Right renal pelvis (tissue), 4 donors: ENCODE data around the gene AUNIP. TPM values are rescaled to one million over a fixed set of nuclear protein-coding genes. Genes with fewer than 3 reads are reported as not detected.

ENCODE experiments used
- DNase-seq, 4 donors: peaks; one replicate each; pipeline ENCODE4 v3.0.0-alpha.2; 2013; ENCODE audit warnings: low read depth in 4 of 4, low spot score in 3 of 4, missing footprints in 1 of 4
- polyA plus RNA-seq, 4 donors: library from polyadenylated mRNA; unstranded; fragments of 120-200 nt; gene quantifications; one replicate each; pipeline ENCODE4 v1.2.1, GENCODE V29; 2013; ENCODE audit not compliant: insufficient read length in 4 of 4

Gene AUNIP
- polyA plus RNA-seq, 4 donors = 2.8 to 4.7 (median 4.2) TPM

DNA sequence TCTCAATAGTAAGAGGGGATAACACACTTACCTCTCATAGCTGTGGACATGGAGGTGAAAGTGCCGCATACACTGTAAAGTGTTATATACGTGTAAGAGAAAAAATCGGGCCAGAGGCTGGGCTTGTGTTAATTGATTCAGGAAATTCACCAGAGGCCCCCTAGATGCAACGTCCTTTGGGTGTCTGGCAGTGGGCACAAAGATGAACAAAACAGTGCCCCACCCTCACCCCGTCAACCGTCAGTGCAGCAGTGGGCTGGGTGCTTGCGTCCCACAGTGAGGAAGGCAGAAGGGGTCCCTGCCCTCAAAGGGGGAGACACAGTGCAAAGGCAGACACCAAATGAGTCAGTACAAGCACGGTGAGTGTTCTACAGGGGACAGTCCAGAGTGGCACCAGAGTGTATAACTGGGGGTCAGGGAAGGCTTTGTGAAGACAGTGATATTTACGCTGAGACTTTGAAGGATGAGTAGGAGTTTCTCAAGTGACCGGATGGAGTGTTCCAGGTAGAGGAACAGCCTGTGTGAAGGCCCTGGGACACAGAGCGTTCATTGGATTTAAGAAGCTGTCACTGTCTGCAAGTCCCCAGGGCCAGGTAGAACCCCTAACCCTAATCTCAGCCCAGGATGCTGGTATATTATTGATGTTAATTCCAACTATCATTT is 46.1 kb downstream of the AUNIP start:
- no peak for DNase-seq

DNA sequence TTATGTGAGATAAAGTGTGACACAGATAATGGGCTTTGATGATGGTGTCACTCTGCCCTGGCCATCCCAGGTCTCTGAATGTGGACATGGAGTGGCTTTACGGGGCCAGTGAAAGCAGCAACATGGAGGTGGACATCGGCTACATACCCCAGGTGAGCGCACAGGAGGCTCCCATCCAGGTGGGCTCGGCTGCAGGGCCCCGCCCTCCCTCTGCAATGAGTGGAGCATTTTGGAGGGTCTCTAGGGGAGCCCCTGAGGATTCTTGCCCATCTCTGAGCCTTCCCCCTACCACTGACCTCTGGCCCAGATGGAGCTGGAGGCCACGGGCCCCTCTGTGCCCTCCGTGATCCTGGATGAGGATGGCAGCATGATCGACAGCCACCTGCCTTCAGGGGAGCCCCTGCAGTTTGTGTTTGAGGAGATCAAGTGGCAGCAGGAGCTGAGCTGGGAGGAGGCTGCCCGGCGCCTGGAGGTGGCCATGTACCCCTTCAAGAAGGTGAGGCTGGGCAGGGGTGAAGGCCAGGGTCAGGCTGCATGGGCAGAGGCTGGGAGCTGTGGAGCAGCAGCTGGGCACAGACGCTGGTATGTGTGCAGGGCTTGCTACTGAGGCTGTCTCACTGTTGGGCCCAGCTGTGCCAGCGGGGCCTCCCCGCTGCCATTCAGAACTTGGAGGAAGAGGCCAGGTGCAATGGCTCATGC is 47.7 kb downstream of the AUNIP start:
- DNase-seq = no peak

DNA sequence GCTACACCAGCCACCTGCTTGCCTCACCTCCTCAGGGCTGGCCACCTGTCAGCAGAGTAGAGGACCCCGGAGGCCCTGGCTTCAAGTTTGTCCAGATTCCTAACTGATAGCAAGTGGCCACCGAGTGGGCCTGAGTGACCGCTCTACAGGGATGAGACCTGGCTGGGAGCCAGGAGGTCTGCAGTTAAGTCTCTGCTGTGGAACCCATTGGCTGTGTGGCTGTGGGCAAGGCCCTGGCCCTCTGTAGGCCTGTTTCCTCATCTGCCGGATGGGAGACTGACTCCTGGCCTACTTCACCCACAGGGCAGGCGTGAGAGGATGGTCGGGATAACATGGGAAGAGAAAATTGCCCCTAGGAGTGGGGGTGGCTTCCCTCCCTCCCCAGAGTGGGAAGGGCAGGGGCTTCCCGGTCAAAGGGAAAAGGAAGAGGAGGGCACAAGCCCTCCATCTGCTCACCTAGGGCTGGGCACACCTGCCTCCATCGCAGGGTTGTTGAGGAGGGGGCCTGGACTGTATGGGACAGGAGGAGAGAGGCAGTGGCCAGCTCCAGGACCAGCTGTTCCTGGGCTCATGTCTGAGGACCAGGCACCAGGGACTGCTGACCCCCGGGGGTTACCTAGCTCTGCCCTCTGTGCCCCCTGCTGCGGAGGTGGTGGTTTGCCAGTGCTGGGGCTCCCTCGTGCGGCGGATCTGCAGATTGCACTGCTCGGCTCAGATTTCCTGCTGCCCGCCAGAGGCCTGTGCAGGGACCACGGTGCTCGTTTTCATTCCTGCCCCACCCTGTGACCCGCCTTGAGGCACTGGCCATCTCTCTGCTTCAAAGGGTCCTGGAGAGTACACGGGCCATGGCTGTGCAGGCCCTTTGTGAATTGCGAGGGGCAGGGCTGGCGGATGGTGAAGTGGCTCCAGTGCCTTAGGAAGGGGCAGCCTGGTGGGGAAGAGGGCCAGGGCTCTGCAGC is 48.6 kb downstream of the AUNIP start:
- DNase-seq = no peak

DNA sequence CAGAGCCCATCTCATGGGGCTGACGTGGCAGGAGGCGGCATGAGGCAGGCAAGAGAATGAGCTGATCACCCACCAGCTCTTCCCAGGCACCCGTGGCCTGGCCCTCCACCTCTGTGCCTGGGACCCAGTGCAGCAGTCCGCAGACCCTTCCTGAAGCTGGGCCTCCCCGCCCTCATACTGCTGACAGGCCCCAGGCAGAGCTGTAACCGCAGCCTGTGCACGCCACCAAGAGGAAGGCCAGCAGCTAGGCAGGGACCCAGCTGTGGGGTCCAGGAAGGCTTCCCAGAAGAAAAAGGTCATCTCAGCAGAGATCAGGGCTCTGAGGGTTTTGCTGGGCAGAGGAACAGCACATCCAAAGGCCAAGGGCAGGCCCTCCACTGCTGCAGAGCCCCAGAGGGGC is 49.3 kb downstream of the AUNIP start:
- DNase-seq = no peak

DNA sequence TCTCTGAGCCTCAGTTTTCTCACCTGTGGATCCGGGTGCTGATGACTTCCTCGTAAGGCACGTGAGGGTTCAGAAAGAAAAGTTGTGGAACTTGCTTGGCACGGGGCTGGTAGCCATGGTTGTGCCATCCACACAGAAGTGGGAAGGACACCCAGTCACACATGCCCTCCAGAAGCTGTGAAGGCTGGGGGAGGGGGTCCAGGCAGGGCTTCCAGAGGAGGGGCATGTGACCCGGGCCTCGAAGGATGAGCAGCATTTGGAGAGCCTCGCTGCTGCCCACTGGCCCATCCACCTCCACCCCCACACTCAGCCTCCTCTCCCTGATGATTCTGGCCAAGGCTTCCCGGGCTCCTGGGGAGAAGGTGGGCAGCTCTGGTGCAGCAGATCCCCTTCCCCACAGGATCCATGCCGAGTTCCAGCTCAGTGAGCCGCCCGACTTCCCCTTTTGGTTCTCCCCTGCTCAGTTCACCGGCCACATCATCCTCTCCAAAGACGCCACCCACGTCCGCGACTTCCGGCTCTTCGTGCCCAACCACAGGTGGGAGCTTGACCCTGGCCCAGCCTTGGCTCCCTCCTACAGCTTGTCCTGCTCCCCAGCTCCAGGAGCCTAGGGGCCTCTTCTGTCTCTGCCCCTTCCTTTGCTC is 49.9 kb downstream of the AUNIP start:
- no peak for DNase-seq

DNA sequence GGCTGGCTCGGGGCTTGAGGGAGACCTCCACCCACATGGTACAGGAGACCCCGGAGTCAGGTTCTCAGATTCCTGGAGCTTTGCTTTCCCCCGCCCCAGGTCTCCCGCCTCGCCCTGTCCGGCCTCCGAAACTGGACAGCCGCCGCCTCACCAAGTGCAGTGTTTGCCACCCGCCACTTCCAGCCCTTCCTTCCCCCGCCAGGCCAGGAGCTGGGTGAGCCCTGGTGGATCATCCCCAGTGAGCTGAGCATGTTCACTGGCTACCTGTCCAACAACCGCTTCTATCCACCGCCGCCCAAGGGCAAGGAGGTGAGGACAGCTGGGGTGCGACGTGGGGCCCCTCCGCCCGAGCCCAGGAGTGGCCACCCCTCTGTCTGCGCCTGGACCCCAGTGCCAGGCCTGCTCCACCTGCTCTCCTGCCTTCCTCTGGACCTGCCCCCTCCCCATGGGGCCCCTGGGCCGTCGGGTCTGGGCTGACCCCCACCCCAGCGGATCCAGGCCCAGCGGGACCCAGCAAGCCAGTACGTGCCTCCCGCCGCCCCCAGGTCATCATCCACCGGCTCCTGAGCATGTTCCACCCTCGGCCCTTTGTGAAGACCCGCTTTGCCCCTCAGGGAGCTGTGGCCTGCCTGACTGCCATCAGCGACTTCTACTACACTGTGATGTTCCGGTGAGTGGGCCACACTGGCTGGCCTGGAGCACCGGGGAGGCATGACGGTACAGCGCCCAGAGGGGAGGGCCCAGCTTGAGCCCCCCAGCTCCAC is 50.6 kb downstream of the AUNIP start:
- no peak for DNase-seq

DNA sequence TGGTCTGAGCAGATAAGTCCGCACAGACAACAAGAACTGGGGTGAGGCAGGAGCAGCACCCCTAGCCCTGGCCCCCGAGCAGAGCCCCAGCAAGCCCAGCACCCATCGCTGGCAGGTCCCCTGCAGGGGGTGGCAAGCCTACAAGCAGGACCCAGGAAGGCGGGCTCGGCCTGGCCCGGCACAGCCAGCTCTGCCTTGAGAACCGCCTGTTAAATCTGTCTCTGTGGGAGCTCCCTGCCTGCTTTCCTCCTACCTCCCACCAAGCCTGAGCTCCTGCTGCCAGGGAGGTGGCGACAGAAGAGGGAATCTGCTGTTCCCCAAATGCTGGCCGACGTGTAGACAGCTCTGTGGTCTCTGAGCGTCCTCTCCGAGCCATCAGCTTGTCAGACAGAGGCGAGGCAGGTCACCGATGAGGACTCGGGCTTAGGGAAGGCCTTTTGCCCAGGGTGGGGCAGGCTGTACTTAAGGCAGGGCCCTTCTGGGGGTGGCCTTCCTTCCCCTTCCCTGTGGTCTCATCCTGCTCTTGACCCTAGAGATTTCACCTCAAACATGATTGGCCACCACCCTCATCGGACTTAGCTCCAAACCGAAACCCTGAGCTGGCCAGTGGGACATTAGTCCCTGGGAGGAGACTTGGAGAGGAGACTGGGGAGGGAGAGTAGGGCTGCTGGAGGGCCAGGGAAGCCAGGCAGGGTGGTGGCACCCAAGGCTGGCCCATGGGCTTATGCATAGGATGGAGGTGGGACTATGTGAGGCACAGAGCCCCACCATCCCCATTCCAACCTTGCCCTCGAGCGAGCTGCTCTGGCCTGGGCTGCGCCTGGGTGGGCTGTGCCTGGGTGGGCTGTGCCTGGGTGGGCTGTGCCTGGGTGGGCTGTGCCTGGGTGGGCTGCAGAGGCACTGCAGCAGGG is 51.5 kb downstream of the AUNIP start:
- DNase-seq = no peak

DNA sequence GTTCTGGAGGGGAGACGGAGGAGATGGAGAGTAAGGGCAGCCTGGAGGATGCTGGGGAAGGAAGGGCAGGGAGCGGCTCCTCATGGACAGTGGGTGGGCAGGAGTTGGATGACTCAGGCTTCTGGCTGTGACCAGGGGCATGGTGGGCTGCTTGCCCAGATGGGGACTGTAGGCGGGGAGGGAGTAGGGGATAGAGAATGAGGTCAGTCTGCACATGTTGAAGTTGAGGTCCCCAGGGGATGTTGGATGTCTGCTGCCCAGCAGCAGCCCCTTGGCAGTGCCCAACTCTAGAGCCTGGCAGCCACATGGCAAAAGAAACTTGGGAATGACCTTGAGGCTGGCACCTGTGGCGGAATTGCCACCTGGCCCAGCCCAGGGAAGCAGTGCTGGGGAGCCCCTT is 52.8 kb downstream of the AUNIP start:
- no peak for DNase-seq

DNA sequence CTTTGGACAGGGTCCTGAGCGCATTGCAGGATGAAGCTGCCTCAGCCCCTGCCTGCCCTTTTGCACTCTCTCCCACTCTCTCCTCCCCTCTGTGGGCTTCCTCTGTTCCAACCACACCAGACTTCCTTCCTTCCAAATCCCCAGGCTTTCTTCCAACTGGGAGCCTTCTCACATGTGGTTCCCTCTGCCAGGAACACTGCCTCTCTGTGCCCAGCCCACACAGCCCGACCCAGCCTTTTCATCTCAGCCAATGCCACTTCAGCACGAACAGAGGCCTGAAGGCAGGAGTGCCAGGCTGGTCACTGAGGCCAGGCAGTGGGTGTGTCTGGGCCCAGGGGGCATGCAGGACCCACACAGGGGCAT is 53.4 kb downstream of the AUNIP start:
- no peak for DNase-seq

DNA sequence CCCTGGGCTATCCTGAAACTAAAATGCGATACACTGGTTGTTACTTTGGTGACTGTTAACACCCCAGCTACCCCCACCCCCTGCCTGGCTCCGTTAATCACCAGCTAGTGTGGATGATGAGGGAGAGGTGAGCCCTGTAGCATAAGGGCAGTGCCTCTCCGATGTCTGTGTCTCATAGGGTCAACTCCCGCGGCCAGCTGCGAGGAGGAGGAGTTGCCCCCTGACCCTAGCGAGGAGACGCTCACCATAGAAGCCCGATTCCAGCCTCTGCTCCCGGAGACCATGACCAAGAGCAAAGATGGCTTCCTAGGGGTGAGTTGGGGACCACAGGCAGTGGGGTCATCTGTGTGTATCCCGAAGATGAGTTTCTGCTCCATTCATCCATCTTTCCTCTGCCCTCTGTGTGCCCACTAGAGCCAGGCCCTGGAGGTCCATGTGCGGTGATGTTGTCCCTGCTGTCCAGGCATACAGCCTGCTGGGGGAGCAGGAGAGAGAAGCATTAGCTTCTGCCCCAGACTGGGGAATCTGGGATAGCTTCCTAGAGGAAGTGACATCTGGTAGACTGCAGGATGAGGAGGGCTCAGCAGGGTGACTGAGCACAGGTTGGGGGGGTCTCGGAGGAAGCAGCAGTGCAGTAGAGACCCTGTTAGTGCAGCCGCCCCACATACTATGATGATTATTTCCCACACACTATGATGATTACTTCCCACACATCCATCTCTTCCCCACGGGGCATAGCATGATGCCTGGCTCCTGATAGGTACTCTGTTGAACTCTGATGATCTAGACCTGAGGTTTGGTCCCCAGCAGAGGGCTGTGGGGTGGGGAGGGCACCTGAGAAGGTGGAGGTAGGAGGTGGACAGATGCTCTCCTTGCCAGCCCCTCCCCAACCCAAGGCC is 54.0 kb downstream of the AUNIP start:
- no peak for DNase-seq

DNA sequence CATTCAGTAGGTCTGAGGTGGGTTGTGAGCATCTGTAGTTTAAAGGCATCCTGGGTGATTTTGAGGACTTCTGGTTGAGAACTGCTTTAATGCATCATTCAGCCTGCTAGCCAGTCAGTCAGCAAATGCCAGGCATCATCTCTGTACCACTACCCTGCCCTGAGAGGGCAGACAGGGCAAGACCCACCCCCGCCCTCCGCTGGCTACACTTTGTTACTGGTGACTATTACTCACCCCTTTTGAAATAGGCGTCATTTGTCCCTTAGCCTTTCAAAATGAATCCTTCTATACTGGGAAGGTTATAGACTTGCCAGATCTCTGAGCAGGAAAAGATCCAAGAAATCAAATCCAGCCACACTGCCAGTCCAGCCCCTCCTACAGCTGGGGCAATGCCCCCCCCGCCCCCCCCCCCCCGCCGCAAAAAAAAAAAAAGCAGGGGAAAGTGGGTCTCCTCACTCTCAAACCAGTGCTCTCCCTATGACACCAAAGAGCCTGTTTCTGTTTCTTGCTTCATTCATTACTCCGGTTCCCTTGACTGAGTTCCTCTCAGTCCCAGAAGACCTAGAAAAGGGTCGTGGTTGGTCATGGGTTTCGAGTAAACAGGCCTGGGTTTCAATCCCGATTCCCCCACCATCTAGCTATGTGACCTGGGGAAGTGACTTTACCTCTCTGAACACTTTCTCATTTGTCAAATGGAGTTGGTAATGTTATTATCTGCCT is 54.9 kb downstream of the AUNIP start:
- no peak for DNase-seq

DNA sequence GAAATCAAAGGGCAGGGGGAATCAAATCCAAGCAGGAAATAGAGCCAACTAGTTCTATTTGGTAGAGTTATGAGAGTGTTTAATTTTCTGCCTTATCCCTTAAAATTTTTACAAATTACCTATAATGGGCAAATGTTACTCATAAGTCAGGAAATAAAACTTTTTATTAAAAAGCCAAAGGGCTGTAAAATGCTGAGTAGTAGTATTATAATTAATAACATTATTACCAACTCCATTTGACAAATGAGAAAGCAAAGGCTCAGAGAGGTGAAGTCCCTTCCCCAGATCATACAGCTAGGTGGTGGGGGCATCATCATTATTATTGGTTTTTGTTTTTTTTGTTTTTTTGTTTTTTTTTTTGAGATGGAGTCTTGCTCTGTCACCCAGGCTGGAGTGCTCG is 55.9 kb downstream of the AUNIP start:
- no peak for DNase-seq

DNA sequence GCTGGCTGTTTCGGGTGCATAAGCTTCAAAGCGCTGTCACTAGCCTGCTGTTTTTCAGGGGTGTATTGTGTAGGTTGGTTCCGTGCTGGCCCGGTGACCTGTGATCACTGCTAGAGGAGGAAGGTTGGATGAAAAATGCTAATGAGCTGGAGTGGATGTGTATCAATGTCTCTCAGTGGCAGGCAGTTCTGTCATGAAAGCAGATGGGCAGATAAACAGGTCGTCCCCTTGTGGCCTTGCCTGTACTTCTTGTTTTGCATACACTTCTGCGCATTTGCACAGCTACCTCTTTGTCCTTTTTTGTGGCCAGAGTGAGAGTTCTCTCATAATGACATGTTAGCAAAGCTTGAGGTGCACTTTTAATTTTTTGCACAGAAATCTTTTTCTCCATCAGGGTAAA is 56.3 kb downstream of the AUNIP start:
- DNase-seq = no peak

DNA sequence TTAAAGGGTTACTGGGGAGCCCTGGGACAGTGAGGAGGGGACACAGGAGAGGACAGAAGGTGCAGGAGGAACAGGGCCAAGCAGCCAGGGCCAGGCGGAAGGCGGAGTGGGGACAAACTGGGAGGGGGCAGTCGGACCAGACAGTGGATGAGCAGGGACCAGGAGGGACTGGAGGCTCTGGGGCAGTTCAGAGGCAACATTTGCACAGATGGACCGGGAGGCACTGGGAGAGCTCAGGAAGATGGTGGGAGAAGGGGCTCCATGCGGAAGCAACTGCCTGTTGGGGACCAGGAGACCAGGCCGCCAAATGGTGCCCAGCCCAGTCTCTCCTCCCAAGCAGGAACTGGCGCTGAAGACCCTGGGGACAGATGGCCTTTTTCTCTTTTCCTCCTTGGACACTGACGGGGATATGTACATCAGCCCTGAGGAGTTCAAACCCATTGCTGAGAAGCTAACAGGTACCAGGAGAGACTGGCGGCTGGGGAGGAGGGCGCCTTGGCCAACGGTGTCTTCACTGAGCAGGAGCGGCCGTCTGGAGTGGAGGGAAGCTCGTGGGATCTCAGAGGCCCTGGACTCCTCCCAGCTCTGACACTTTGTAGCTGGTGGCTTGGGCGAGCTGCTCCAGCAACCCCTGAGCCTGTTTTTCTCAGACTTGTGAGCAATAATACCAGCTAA is 58.4 kb downstream of the AUNIP start:
- DNase-seq = no peak

DNA sequence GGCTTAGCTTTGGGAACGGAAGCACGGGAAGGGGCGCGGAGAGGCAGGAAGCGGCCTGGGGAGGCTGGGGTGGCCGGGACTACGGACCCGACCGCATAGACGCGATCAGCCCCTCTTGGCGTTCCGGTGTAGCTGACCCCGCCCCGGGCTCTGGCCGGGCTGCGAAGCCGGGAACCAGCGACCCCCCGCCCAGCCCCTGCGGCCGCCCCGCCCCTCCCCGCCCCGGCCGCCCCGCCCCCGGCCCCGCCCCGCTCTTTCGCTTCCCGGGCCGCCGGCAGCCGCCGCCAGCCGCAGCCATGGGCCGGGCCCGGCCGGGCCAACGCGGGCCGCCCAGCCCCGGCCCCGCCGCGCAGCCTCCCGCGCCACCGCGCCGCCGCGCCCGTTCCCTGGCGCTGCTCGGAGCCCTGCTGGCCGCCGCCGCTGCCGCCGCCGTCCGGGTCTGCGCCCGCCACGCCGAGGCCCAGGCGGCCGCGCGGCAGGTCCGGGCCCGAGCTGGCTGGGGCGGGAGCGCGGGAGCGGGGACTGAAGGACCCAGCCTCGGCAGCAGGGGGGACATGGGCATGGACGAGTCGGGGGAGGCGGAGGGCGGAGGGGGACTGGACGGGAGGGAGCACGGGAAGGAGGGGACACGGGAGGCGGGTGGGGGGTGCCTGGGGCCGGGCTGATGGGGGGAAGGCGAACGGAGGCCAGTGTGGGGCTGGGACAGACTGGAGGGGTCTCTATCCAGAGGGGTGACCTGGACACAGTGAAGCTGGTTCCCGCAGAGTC is 59.1 kb downstream of the AUNIP start, which contains the start of gene SELENON:
Gene SELENON (plus strand): TSS at position 259 of the 768 bp plus-strand sequence. CDS start 38 bp downstream, at position 297.
- DNase-seq = no peak

DNA sequence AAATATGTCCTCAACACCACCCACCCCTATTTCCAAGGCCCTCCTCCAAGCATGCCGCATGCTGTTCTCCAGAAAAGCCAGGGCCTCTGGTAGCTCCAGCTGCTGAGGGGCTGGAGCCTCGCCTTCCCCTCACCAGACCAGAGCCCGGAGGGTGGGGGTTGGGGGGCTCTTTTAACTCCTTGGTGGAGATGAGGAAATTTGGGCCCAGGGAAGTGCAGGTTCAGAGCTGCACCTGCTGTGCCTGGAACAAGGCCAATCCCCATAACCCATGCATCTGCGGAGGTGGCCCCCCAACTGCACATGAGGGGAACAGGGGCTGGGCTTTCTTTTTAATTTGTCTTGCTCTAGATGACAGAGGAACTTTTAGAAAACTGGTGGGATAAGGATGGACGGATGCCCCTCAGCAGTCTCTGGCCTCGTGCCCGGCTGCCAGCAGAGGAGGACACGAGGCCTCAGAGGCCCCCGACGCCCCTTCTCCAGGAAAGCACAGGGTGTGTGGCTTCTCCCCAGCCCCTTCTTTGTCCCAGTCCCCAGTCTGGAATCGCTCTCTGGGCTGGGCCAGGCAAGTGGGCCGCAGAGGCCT is 59.8 kb downstream of the AUNIP start:
- no peak for DNase-seq
